H9 (cell line): Measurements from ENCODE around the gene ZNF385D. TPM values are rescaled to one million over a fixed set of nuclear protein-coding genes. Genes with fewer than 3 reads are reported as not detected.

Source experiments
- DNase-seq: peaks from one replicate; pipeline ENCODE4 v3.0.0-alpha.2; 2017
- H2AFZ ChIP-seq: one replicate; pipeline ENCODE4 v1.6.1; 2013; ENCODE audit warnings: mild to moderate bottlenecking, low read length, control low read depth, moderate library complexity
- H2AK5ac ChIP-seq: 2 replicates; pipeline ENCODE4 v1.6.1; 2013; ENCODE audit warnings: low read length, control low read depth, mixed read lengths; ENCODE audit not compliant: insufficient read length
- H2BK120ac ChIP-seq: one replicate; pipeline ENCODE4 v1.6.1; 2013; ENCODE audit warnings: low read depth, mild to moderate bottlenecking, low read length, control low read depth, inconsistent platforms; ENCODE audit not compliant: poor library complexity, severe bottlenecking
- H2BK12ac ChIP-seq: 2 replicates; pipeline ENCODE4 v1.6.1; 2013; ENCODE audit warnings: low read length, control low read depth, mixed read lengths, low read depth; ENCODE audit not compliant: insufficient read length
- H2BK15ac ChIP-seq: 2 replicates; pipeline ENCODE4 v1.6.1; 2013; ENCODE audit warnings: low read depth, low read length, control low read depth
- H2BK20ac ChIP-seq: one replicate; pipeline ENCODE4 v1.6.1; 2013; ENCODE audit warnings: low read depth, mild to moderate bottlenecking, low read length, control low read depth, inconsistent platforms; ENCODE audit not compliant: poor library complexity, severe bottlenecking
- H2BK5ac ChIP-seq: 2 replicates; pipeline ENCODE4 v1.6.1; 2013; ENCODE audit warnings: low read length, control low read depth, mixed read lengths; ENCODE audit not compliant: insufficient read length
- H3K14ac ChIP-seq: 2 replicates; pipeline ENCODE4 v1.6.1; 2013; ENCODE audit warnings: low read length, control low read depth; ENCODE audit not compliant: insufficient read depth
- H3K18ac ChIP-seq: 2 replicates; pipeline ENCODE4 v1.6.1; 2013; ENCODE audit warnings: low read depth, mild to moderate bottlenecking, mixed read lengths, low read length, control low read depth; ENCODE audit not compliant: insufficient read length
- H3K23ac ChIP-seq: 2 replicates; pipeline ENCODE4 v1.6.1; 2013; ENCODE audit warnings: low read length, control low read depth, mixed read lengths, low read depth; ENCODE audit not compliant: insufficient read length
- H3K23me2 ChIP-seq: 2 replicates; pipeline ENCODE4 v1.6.1; 2013; ENCODE audit warnings: low read depth, mild to moderate bottlenecking, mixed read lengths, low read length, control low read depth; ENCODE audit not compliant: insufficient read length, poor library complexity, severe bottlenecking
- H3K27ac ChIP-seq: 2 replicates; pipeline ENCODE4 v1.5.1; 2013; ENCODE audit warnings: low read length, control low read depth, mixed read lengths, low read depth; ENCODE audit not compliant: insufficient read length
- H3K27me3 ChIP-seq: 2 replicates; pipeline ENCODE4 v1.6.1; 2013; ENCODE audit warnings: low read length, control low read depth, inconsistent platforms; ENCODE audit not compliant: insufficient read depth
- H3K4ac ChIP-seq: 2 replicates; pipeline ENCODE4 v1.6.1; 2013; ENCODE audit warnings: low read depth, mild to moderate bottlenecking, control low read depth, inconsistent platforms, low read length, moderate library complexity
- H3K4me1 ChIP-seq: 2 replicates; pipeline ENCODE4 v1.6.1; 2013; ENCODE audit warnings: low read length, control low read depth, inconsistent platforms; ENCODE audit not compliant: insufficient read depth
- H3K4me2 ChIP-seq: 2 replicates; pipeline ENCODE4 v1.6.1; 2013; ENCODE audit warnings: low read length, control low read depth, mixed read lengths; ENCODE audit not compliant: insufficient read length, insufficient read depth
- H3K56ac ChIP-seq: 2 replicates; pipeline ENCODE4 v1.6.1; 2013; ENCODE audit warnings: low read depth, mild to moderate bottlenecking, mixed read lengths, low read length, control low read depth; ENCODE audit not compliant: insufficient read length
- H3K79me1 ChIP-seq: 2 replicates; pipeline ENCODE4 v1.6.1; 2013; ENCODE audit warnings: low read depth, mild to moderate bottlenecking, moderate library complexity, low read length, control low read depth, inconsistent platforms; ENCODE audit not compliant: insufficient read depth, poor library complexity, severe bottlenecking
- H3K79me2 ChIP-seq: 2 replicates; pipeline ENCODE4 v1.6.1; 2013; ENCODE audit warnings: low read length, control low read depth, inconsistent platforms; ENCODE audit not compliant: insufficient read depth
- H3K9ac ChIP-seq: 2 replicates; pipeline ENCODE4 v1.6.1; 2013; ENCODE audit warnings: low read length, control low read depth, mixed read lengths; ENCODE audit not compliant: insufficient read length; ENCODE audit errors: extremely low read depth
- H3K9me3 ChIP-seq: one replicate; pipeline ENCODE4 v1.6.1; 2013; ENCODE audit warnings: low read depth, low read length, inconsistent platforms; ENCODE audit not compliant: control insufficient read depth
- H3T11ph ChIP-seq: one replicate; pipeline ENCODE4 v1.6.1; 2013; ENCODE audit warnings: mild to moderate bottlenecking, low read length, control low read depth, inconsistent platforms
- H4K20me1 ChIP-seq: one replicate; pipeline ENCODE4 v1.6.1; 2013; ENCODE audit not compliant: control insufficient read depth, insufficient read length, insufficient read depth
- H4K5ac ChIP-seq: 2 replicates; pipeline ENCODE4 v1.6.1; 2013; ENCODE audit warnings: low read depth, mild to moderate bottlenecking, mixed read lengths, low read length, control low read depth; ENCODE audit not compliant: insufficient read length
- H4K8ac ChIP-seq: replicated peaks from 2 replicates; pipeline ENCODE4 v1.6.1; 2013; ENCODE audit warnings: low read length, control low read depth, mixed read lengths, low read depth; ENCODE audit not compliant: insufficient read length
- H4K91ac ChIP-seq: 2 replicates; pipeline ENCODE4 v1.6.1; 2013; ENCODE audit warnings: low read depth, mild to moderate bottlenecking, moderate library complexity, mixed read lengths, low read length, control low read depth; ENCODE audit not compliant: insufficient read length
- H3K27ac Mint-ChIP-seq, 3 experiments: 2 replicates in 2 of 3; 3 replicates in 1 of 3; pipeline ENCODE4 v1.8.0; 2020 to 2021; ENCODE audit warnings: mixed read lengths in 3 of 3, mild to moderate bottlenecking in 1 of 3, moderate library complexity in 1 of 3
- H3K27me3 Mint-ChIP-seq: 2 replicates; pipeline ENCODE4 v1.8.0; 2021; ENCODE audit warnings: low read depth, mild to moderate bottlenecking, moderate library complexity, mixed read lengths
- H3K36me3 Mint-ChIP-seq, 3 experiments: 2 replicates in 2 of 3; 3 replicates in 1 of 3; pipeline ENCODE4 v1.8.0; 2020 to 2021; ENCODE audit warnings: low read depth in 3 of 3, mixed read lengths in 3 of 3; ENCODE audit not compliant: insufficient read depth in 1 of 3
- H3K4me1 Mint-ChIP-seq, 2 experiments: 2 replicates each; pipeline ENCODE4 v1.8.0; 2020; ENCODE audit warnings: mixed read lengths in 2 of 2
- H3K4me3 Mint-ChIP-seq, 2 experiments: 2 replicates in 1 of 2; 3 replicates in 1 of 2; pipeline ENCODE4 v1.8.0; 2020 to 2021; ENCODE audit warnings: mild to moderate bottlenecking in 2 of 2, mixed read lengths in 2 of 2, moderate library complexity in 1 of 2
- H3K9me3 Mint-ChIP-seq, 2 experiments: 2 replicates in 1 of 2; 3 replicates in 1 of 2; pipeline ENCODE4 v1.8.0; 2020; ENCODE audit warnings: mild to moderate bottlenecking in 2 of 2, mixed read lengths in 2 of 2, moderate library complexity in 1 of 2
- CTCF ChIP-seq: fragments of 200-600 bp; sonication (generic); conservative IDR thresholded peaks from 3 replicates; pipeline ENCODE4 v1.8.0; 2021; ENCODE audit warnings: antibody characterized with exemption, mild to moderate bottlenecking
- WGBS: extraction: QIAGEN DNeasy Blood & Tissue Kit; methylation state at CpG from one replicate; pipeline ENCODE4 v1.1.7; 2013; ENCODE audit warnings: missing lambda C conversion rate, low lambda C conversion rate, mixed read lengths; ENCODE audit not compliant: insufficient read length; ENCODE audit errors: extremely low coverage; 5-methylcytosine and 5-hydroxymethylcytosine counted together
- total RNA-seq: library from RNA; stranded (reverse); gene quantifications from 2 replicates; pipeline ENCODE4 v1.2.1, GENCODE V29; 2021

Gene ZNF385D
- total RNA-seq, 1 experiment from 2014 or later = 1.5 TPM

- no peak for TF ChIP-seq CTCF
- Histone ChIP-seq H3K23ac (no peak overlapping the region), H2AFZ (no peak overlapping the region), H2BK120ac (no peak overlapping the region), H3K4ac (no peak overlapping the region; the same call in 1 of the 2 replicates), H3K27ac (no peak overlapping the region), H2BK5ac (no peak overlapping the region), H2BK12ac (no peak overlapping the region), H3K9ac (no peak overlapping the region), H3K14ac (no peak overlapping the region), H4K8ac (no peak overlapping the region), H3T11ph (no peak overlapping the region), H3K4me2 (no peak overlapping the region), H3K9me3 (no peaks in the 10 kb centered on the region), H2BK15ac (no peak overlapping the region), H3K79me2 (no peaks in the 10 kb centered on the region), H2AK5ac (no peak overlapping the region), H3K18ac (no peak overlapping the region), H3K79me1 (no peaks in the 10 kb centered on the region), H3K23me2 (no peaks in the 10 kb centered on the region), H4K20me1 (no peaks in the 10 kb centered on the region), H2BK20ac (no peak overlapping the region), H3K4me1 (peaks cover 2% of the 10 kb centered on the region; the same call in 1 of the 2 replicates), H3K27me3 (no peaks in the 10 kb centered on the region), H4K5ac (no peak overlapping the region), H3K56ac (no peak overlapping the region), H4K91ac (no peak overlapping the region)
- H3K4me3 Mint-ChIP-seq = 0 out of 5 replicates have a peak overlapping the region, but pooled peaks of 1 of the 2 experiments have one; percentile 0
- H3K36me3 Mint-ChIP-seq = no peaks in the 10 kb centered on the region
- H3K9me3 Mint-ChIP-seq = no peaks in the 10 kb centered on the region
- peak; percentile 44 for DNase-seq
- peaks cover 21% of the 10 kb centered on the region in 2 experiments for H3K4me1 Mint-ChIP-seq
- H3K27me3 Mint-ChIP-seq = no peaks in the 10 kb centered on the region; the same call in 1 of the 2 replicates
- WGBS = no CpG with 5 or more reads among the region's 6 CpGs
- H3K27ac Mint-ChIP-seq = peak overlapping the region in 2 of 3 experiments; percentile 36 to 63; a peak in 4 of 7 replicates
Measured at GRCh38 chr3:21665444-21666100, 85.4 kb downstream of the ZNF385D start.
